HG02938 (cell line): ENCODE measurements around the gene BORCS5.
"Not testable (repeated sequence)": the region's sequence is repeated elsewhere in the genome, so short reads cannot be mapped to it uniquely, and the experiment has no call there.

Source experiments
- ATAC-seq: cut with Tn5 transposase; IDR thresholded peaks from one replicate; pipeline ENCODE4 v1.9.1; 2021; ENCODE audit warnings: mild to moderate bottlenecking, moderate library complexity; ENCODE audit not compliant: unreplicated experiment

The BORCS5 gene

GRCh38 chr12:12384571-12385340 lies 27.9 kb downstream of the BORCS5 start:
- no peak for ATAC-seq

- no peak for ATAC-seq
These were observed 30.6 kb downstream of the BORCS5 start for GRCh38 chr12:12387501-12387900.

GRCh38 chr12:12392413-12392812 lies 35.5 kb downstream of the BORCS5 start:
- ATAC-seq = no peak

- no peak for ATAC-seq
These were observed 36.3 kb downstream of the BORCS5 start for GRCh38 chr12:12393171-12393570.

- no peak for ATAC-seq
These were observed 39.8 kb downstream of the BORCS5 start for GRCh38 chr12:12396694-12397093.

- ATAC-seq = no peak
These were observed 40.3 kb downstream of the BORCS5 start for GRCh38 chr12:12397184-12397583.

GRCh38 chr12:12398026-12398859 lies 41.4 kb downstream of the BORCS5 start:
- ATAC-seq = no peak

GRCh38 chr12:12399161-12399560 lies 42.3 kb downstream of the BORCS5 start:
- ATAC-seq = no peak

- ATAC-seq = no peak
These were observed 43.0 kb downstream of the BORCS5 start for GRCh38 chr12:12399776-12400305.

- no peak for ATAC-seq
These were observed 43.9 kb downstream of the BORCS5 start for GRCh38 chr12:12400793-12401192.

GRCh38 chr12:12403264-12404248 lies 46.7 kb downstream of the BORCS5 start:
- no peak for ATAC-seq

- ATAC-seq = no peak
These were observed 47.4 kb downstream of the BORCS5 start for GRCh38 chr12:12404297-12404696.

- no peak for ATAC-seq
These were observed 49.0 kb downstream of the BORCS5 start for GRCh38 chr12:12405882-12406281.

GRCh38 chr12:12406762-12407161 lies 49.9 kb downstream of the BORCS5 start:
- no peak for ATAC-seq

GRCh38 chr12:12408265-12408690 lies 51.4 kb downstream of the BORCS5 start:
- no peak for ATAC-seq

- ATAC-seq = not testable (repeated sequence)
These were observed 52.5 kb downstream of the BORCS5 start for GRCh38 chr12:12409337-12409736.

GRCh38 chr12:12415886-12416285 lies 59.0 kb downstream of the BORCS5 start:
- no peak for ATAC-seq

- ATAC-seq = not testable (repeated sequence)
These were observed 62.3 kb downstream of the BORCS5 start for GRCh38 chr12:12419165-12419564.

- no peak for ATAC-seq
These were observed 66.5 kb downstream of the BORCS5 start for GRCh38 chr12:12423367-12423766.

GRCh38 chr12:12425001-12425400 lies 68.1 kb downstream of the BORCS5 start:
- ATAC-seq = no peak

- no peak for ATAC-seq
These were observed 68.7 kb downstream of the BORCS5 start for GRCh38 chr12:12425616-12426015.
